GM12874 (cell line): Measurements from ENCODE around the gene ADH5.

Experiments used
- TF ChIP-seq, protein P1 (sequence below): IDR thresholded peaks from 2 replicates; pipeline ENCODE4 v1.5.1; 2011; ENCODE audit warnings: low read depth, mild to moderate bottlenecking, control low read depth, low read length, moderate library complexity; ENCODE audit not compliant: insufficient read depth

The ADH5 gene

DNA sequence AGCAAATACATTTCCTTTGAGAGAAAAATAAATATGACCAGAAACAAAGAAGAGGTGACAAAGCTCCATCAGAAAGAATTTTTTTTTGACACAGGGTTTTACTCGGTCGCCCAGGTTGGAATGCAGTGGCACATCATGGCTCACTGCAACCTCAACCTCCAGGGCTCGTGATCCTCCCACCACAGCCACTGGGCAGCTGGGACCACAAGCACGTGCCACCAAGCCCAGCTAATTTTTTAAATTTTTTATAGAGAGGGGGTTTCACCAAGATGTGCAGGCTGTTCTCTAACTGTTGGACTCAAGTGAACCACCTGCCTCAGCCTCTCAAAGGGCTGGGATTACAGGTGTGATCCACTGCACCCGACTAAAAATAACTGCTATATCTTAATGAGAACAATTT, 10.3 kb downstream of the ADH5 start:
- TF ChIP-seq, protein P1, sequence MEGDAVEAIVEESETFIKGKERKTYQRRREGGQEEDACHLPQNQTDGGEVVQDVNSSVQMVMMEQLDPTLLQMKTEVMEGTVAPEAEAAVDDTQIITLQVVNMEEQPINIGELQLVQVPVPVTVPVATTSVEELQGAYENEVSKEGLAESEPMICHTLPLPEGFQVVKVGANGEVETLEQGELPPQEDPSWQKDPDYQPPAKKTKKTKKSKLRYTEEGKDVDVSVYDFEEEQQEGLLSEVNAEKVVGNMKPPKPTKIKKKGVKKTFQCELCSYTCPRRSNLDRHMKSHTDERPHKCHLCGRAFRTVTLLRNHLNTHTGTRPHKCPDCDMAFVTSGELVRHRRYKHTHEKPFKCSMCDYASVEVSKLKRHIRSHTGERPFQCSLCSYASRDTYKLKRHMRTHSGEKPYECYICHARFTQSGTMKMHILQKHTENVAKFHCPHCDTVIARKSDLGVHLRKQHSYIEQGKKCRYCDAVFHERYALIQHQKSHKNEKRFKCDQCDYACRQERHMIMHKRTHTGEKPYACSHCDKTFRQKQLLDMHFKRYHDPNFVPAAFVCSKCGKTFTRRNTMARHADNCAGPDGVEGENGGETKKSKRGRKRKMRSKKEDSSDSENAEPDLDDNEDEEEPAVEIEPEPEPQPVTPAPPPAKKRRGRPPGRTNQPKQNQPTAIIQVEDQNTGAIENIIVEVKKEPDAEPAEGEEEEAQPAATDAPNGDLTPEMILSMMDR: no peak

GRCh38 chr4:99077177-99077576, 11.4 kb downstream of the ADH5 start:
- TF ChIP-seq, protein P1: no peak

- TF ChIP-seq, protein P1: no peak
Measured at GRCh38 chr4:99076292-99076976, 12.2 kb downstream of the ADH5 start.

DNA sequence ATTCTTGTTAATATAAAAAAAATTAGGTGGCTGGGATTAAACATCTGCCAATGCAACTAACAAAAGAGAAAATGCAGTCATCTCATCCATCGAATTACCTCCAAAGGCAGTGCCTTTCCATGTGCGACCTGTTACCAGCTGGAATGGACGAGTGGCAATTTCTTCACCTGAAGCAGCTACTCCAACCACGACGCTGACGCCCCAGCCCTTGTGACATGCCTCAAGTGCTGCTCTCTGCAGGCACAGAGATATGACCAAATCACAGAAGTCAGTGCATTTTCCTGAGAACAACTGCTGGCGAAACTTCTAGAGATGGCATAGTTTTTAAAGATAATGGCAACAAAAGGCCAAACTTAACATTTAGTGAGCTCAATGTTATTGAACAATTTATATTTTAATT, 13.8 kb downstream of the ADH5 start:
- TF ChIP-seq, protein P1: no peak

DNA sequence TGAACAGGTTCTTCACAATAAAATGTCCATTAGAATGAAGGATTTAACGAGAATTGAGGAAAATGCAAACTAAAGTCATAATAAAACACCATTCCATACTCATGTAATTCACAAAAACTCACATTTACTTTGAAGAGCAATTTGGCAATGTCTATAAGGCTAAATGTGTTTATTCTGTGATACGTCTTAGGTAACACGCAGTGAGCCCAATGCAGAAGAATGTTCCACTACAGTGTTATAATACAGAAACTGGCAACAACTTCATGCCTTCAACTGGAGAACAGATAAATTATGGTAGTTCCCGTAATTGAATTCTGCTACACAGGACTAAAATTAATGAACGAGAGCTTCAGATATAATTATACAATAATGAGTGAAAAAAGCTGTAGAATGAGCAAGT, 17.4 kb downstream of the ADH5 start:
- TF ChIP-seq, protein P1: no peak

- TF ChIP-seq, protein P1: no peak
Measured at GRCh38 chr4:99067617-99068016, 21.0 kb downstream of the ADH5 start.

- TF ChIP-seq, protein P1: no peak
Measured at GRCh38 chr4:99062120-99062519, 26.5 kb downstream of the ADH5 start.
